GM10847 (cell line): ENCODE measurements around the gene EFNB2.

Source experiments
- POLR2A ChIP-seq: IDR thresholded peaks from 2 replicates; pipeline ENCODE4 v1.6.1; 2011; ENCODE audit not compliant: insufficient read length; ENCODE audit errors: extremely low read depth

The EFNB2 gene

GRCh38 chr13:106522112-106522705 is 13.3 kb downstream of the EFNB2 start:
- no peak for TF ChIP-seq POLR2A

GRCh38 chr13:106521095-106521799 is 14.2 kb downstream of the EFNB2 start:
- no peak for TF ChIP-seq POLR2A

GRCh38 chr13:106520251-106521054 is 15.0 kb downstream of the EFNB2 start:
- no peak for TF ChIP-seq POLR2A

GRCh38 chr13:106518512-106518911 is 16.9 kb downstream of the EFNB2 start:
- TF ChIP-seq POLR2A: no peak

- TF ChIP-seq POLR2A: no peak
These were observed 18.2 kb downstream of the EFNB2 start for GRCh38 chr13:106517109-106517847.

GRCh38 chr13:106515635-106516254 is 19.7 kb downstream of the EFNB2 start:
- TF ChIP-seq POLR2A: no peak

GRCh38 chr13:106514928-106515634 is 20.4 kb downstream of the EFNB2 start:
- TF ChIP-seq POLR2A: no peak

- TF ChIP-seq POLR2A: no peak
These were observed 22.2 kb downstream of the EFNB2 start for GRCh38 chr13:106513025-106513983.

GRCh38 chr13:106507560-106508274 is 27.7 kb downstream of the EFNB2 start:
- TF ChIP-seq POLR2A: no peak

GRCh38 chr13:106506286-106506685 is 29.2 kb downstream of the EFNB2 start:
- no peak for TF ChIP-seq POLR2A

GRCh38 chr13:106505732-106506131 is 29.7 kb downstream of the EFNB2 start:
- TF ChIP-seq POLR2A: no peak

GRCh38 chr13:106505295-106505694 is 30.2 kb downstream of the EFNB2 start:
- no peak for TF ChIP-seq POLR2A

- TF ChIP-seq POLR2A: no peak
These were observed 31.6 kb downstream of the EFNB2 start for GRCh38 chr13:106503730-106504453.
